ENCODE results near the gene EPHA6.

DNA sequence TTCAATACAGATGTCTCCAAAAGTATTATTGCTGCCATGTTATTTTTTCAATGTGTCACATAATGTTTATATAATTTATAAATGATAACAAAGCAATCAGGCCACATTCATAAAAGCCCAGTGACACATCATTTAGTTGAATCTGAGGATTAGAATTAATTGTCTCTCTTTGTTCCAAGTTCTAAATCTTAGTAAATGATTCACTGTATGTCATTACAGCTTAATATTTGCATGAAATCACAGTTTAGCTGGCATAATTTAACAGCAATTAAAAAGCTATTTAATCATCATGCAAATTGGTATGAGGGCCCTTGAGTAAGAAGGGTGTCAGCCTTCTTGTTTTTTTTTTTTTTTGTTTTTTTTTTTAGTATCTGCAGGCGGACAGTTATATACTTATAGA lies 427.0 kb downstream of the EPHA6 start:
- TF ChIP-seq, protein P1, sequence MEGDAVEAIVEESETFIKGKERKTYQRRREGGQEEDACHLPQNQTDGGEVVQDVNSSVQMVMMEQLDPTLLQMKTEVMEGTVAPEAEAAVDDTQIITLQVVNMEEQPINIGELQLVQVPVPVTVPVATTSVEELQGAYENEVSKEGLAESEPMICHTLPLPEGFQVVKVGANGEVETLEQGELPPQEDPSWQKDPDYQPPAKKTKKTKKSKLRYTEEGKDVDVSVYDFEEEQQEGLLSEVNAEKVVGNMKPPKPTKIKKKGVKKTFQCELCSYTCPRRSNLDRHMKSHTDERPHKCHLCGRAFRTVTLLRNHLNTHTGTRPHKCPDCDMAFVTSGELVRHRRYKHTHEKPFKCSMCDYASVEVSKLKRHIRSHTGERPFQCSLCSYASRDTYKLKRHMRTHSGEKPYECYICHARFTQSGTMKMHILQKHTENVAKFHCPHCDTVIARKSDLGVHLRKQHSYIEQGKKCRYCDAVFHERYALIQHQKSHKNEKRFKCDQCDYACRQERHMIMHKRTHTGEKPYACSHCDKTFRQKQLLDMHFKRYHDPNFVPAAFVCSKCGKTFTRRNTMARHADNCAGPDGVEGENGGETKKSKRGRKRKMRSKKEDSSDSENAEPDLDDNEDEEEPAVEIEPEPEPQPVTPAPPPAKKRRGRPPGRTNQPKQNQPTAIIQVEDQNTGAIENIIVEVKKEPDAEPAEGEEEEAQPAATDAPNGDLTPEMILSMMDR (conservative IDR thresholded peaks at IDR 0.05 in 1 of 2, IDR thresholded peaks at IDR 0.05 in 1 of 2; ENCODE audit: low read depth in 1 of 2, low read length in 2 of 2), result no peak
- TF ChIP-seq EZH2 (IDR thresholded peaks at IDR 0.05; ENCODE audit: low read length, missing control alignments), result no peak
